Duodenal mucosa (tissue), 2 donors: ENCODE results near the gene PRMT1.
"Not testable (repeated sequence)": the region's sequence is repeated elsewhere in the genome, so short reads cannot be mapped to it uniquely, and the experiment has no call there.

ENCODE experiments used
- H3K27ac ChIP-seq: one replicate; pipeline ENCODE4 v1.7.0; 2013; ENCODE audit warnings: low read depth, low read length
- H3K27me3 ChIP-seq, 2 donors: one replicate each; pipeline ENCODE4 v1.7.0; 2013; ENCODE audit warnings: low read length in 2 of 2, control low read depth in 1 of 2; ENCODE audit not compliant: insufficient read depth in 2 of 2, control insufficient read depth in 1 of 2
- H3K36me3 ChIP-seq, 2 donors: one replicate each; pipeline ENCODE4 v1.7.0; 2013; ENCODE audit warnings: low read length in 2 of 2, control low read depth in 1 of 2; ENCODE audit not compliant: insufficient read depth in 2 of 2, control insufficient read depth in 1 of 2
- H3K4me1 ChIP-seq, 2 donors: one replicate each; pipeline ENCODE4 v1.7.0; 2013; ENCODE audit warnings: low read length in 2 of 2, control low read depth in 1 of 2; ENCODE audit not compliant: insufficient read depth in 2 of 2, control insufficient read depth in 1 of 2
- H3K4me3 ChIP-seq, 2 donors: one replicate each; pipeline ENCODE4 v1.7.0; 2013; ENCODE audit warnings: low read length in 2 of 2, low read depth in 1 of 2
- H3K9ac ChIP-seq, 2 donors: one replicate each; pipeline ENCODE4 v1.7.0; 2013; ENCODE audit warnings: low read length in 2 of 2, low read depth in 1 of 2
- H3K9me3 ChIP-seq, 2 donors: one replicate each; pipeline ENCODE4 v1.7.0; 2013; ENCODE audit warnings: low read length in 2 of 2, control low read depth in 1 of 2; ENCODE audit not compliant: control insufficient read depth in 1 of 2

PRMT1 gene

GRCh38 chr19:49677231-49677900 is at the start of gene PRMT1:
PRMT1 (plus strand) TSS chr19:49677271; CDS start chr19:49677281, 10 bp downstream.
- H3K27me3 ChIP-seq: no peaks in the 10 kb centered on the region
- no peaks in the 10 kb centered on the region for H3K9me3 ChIP-seq
- H3K36me3 ChIP-seq: peaks cover 6 to 13% of the 10 kb centered on the region in 2 donors
- peak within 1 kb of the TSS; percentile 77 to 83 for H3K9ac ChIP-seq
- H3K4me3 ChIP-seq: peak within 1 kb of the TSS; percentile 74 to 92
- H3K4me1 ChIP-seq: peaks cover 16 to 32% of the 10 kb centered on the region in 2 donors
- peak within 1 kb of the TSS; percentile 86 for H3K27ac ChIP-seq

GRCh38 chr19:49629659-49630058 is 47.4 kb upstream of the PRMT1 start:
- Histone ChIP-seq H3K36me3 (peaks cover 0 to 8% of the 10 kb centered on the region in 2 donors), H3K9ac (no peak overlapping the region), H3K4me3 (no peak overlapping the region), H3K4me1 (peaks cover 6 to 9% of the 10 kb centered on the region in 2 donors), H3K9me3 (no peaks in the 10 kb centered on the region), H3K27me3 (no peaks in the 10 kb centered on the region), H3K27ac (no peak overlapping the region)

GRCh38 chr19:49631014-49631588 is 46.0 kb upstream of the PRMT1 start:
- Histone ChIP-seq H3K27me3 (no peaks in the 10 kb centered on the region), H3K27ac (no peak overlapping the region), H3K9me3 (no peaks in the 10 kb centered on the region), H3K4me1 (peaks cover 6 to 9% of the 10 kb centered on the region in 2 donors), H3K9ac (no peak overlapping the region), H3K4me3 (no peak overlapping the region), H3K36me3 (no peaks in the 10 kb centered on the region)

GRCh38 chr19:49631610-49632192 is 45.4 kb upstream of the PRMT1 start:
- H3K9ac ChIP-seq: no peak overlapping the region
- H3K27me3 ChIP-seq: no peaks in the 10 kb centered on the region
- no peak overlapping the region for H3K27ac ChIP-seq
- H3K4me1 ChIP-seq: peaks cover 6 to 9% of the 10 kb centered on the region in 2 donors
- no peak overlapping the region for H3K4me3 ChIP-seq
- no peaks in the 10 kb centered on the region for H3K36me3 ChIP-seq
- H3K9me3 ChIP-seq: no peaks in the 10 kb centered on the region

GRCh38 chr19:49632576-49632975 is 44.5 kb upstream of the PRMT1 start:
- Histone ChIP-seq H3K27ac (no peak overlapping the region), H3K9ac (no peak overlapping the region), H3K36me3 (no peaks in the 10 kb centered on the region), H3K4me3 (no peak overlapping the region), H3K27me3 (no peaks in the 10 kb centered on the region), H3K9me3 (no peaks in the 10 kb centered on the region), H3K4me1 (peaks cover 6 to 9% of the 10 kb centered on the region in 2 donors)

GRCh38 chr19:49633273-49633672 is 43.8 kb upstream of the PRMT1 start:
- not testable (repeated sequence) for H3K27me3 ChIP-seq, H3K4me3 ChIP-seq, H3K27ac ChIP-seq, H3K9me3 ChIP-seq, H3K36me3 ChIP-seq, H3K9ac ChIP-seq
- peaks cover 9 to 14% of the 10 kb centered on the region in 2 donors for H3K4me1 ChIP-seq

- no peak overlapping the region for H3K9ac ChIP-seq
- no peak overlapping the region for H3K27ac ChIP-seq
- no peaks in the 10 kb centered on the region for H3K9me3 ChIP-seq
- no peaks in the 10 kb centered on the region for H3K27me3 ChIP-seq
- no peak overlapping the region for H3K4me3 ChIP-seq
- no peaks in the 10 kb centered on the region for H3K36me3 ChIP-seq
- peaks cover 22 to 27% of the 10 kb centered on the region in 2 donors for H3K4me1 ChIP-seq
Observed at GRCh38 chr19:49635530-49636232, 41.4 kb upstream of the PRMT1 start.

- Histone ChIP-seq H3K9me3 (no peaks in the 10 kb centered on the region), H3K36me3 (no peaks in the 10 kb centered on the region), H3K27ac (no peak overlapping the region), H3K27me3 (no peaks in the 10 kb centered on the region), H3K9ac (no peak overlapping the region), H3K4me3 (no peak overlapping the region), H3K4me1 (peaks cover 20 to 22% of the 10 kb centered on the region in 2 donors)
Observed at GRCh38 chr19:49636233-49636932, 40.7 kb upstream of the PRMT1 start.

GRCh38 chr19:49637821-49638738 is 39.0 kb upstream of the PRMT1 start:
- H3K4me3 ChIP-seq: peak overlapping the region; percentile 40 to 52
- H3K9me3 ChIP-seq: peaks cover 0 to 2% of the 10 kb centered on the region in 2 donors
- peak overlapping the region; percentile 41 for H3K27ac ChIP-seq
- H3K9ac ChIP-seq: peak overlapping the region; percentile 30 to 58
- H3K36me3 ChIP-seq: no peaks in the 10 kb centered on the region
- H3K27me3 ChIP-seq: no peaks in the 10 kb centered on the region
- peaks cover 25 to 27% of the 10 kb centered on the region in 2 donors for H3K4me1 ChIP-seq
